Activated CD8-positive, alpha-beta memory T cell treated with anti-CD3 and anti-CD28 coated beads for 1 hour (primary cell): Measurements from ENCODE around the gene PRPF4.
"Not testable (repeated sequence)": the region's sequence is repeated elsewhere in the genome, so short reads cannot be mapped to it uniquely, and the experiment has no call there.

ENCODE experiments used
- DNase-seq, 2 donors: peaks; one replicate each; pipeline ENCODE4 v3.0.0-alpha.2; 2020; ENCODE audit warnings: low read depth in 1 of 2; ENCODE audit errors: extremely low read depth in 1 of 2

PRPF4 gene

DNA sequence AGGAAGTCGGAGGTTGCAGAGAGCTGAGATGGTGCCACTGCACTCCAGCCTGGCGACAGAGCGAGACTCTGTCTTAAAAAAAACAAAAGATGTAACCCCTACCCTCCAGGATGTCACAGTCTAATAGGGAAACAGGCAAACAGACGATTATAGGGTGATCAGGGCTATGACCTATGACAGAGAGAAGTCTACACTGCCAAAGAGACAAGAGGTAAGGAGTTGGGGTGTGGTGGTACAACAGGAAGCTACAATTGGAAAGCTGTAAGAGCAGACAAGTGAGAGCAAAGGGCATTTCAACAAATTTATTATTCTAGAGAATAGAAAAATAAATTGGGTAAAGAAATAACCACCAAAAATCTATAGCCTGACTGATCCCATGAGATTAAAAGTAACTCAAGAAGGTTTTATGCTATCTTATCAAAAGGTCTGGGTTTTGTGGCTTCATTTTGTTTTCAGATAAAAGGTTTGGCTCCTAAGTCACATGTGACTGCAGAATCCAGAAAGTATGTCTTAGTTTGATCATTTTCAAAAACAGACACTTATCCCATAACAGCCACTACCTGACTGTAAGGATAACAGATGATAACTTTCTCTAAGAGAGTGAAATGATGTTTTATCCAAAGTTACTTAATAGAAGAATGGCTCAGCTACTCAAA lies 7.4 kb upstream of the PRPF4 start:
- DNase-seq, result no peak

DNA sequence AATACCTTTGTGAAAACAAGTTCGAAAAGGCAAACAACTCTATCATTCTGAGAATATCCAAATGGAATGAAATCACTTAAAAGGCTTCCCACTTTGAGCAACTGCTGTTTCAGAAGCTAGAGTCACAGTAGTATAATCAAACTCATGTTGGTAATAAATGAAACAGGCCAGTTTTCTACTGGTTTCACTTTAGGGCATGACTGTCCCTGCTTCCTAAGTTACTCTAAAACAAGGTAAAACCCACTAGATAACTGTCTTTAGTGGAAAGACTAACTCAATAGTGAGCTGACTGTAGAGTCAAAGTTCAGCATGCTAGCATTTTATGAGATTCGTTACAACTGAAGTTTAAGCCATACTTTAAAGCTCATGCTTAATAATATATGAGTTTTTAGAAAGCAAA lies 6.1 kb upstream of the PRPF4 start:
- DNase-seq, result no peak

DNA sequence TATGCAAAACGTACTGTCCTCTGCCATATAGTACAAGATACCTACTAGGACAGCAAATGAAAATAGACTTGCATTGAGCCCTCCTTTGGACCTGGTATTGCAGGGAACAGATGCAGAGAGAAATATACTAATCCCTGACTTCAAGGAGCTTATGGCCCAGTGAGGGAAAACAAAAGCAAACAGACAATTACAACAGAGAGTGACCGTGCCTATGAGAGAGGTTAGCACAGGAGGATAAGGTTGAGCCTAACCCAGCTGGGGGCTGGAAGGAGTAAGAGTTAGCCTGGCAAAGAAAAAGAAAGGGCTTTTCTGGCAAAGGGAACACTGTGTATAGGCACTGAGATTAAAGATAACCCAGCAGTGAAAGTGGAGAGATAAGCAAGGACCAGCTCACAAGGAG lies 5.6 kb upstream of the PRPF4 start:
- no peak for DNase-seq

DNA sequence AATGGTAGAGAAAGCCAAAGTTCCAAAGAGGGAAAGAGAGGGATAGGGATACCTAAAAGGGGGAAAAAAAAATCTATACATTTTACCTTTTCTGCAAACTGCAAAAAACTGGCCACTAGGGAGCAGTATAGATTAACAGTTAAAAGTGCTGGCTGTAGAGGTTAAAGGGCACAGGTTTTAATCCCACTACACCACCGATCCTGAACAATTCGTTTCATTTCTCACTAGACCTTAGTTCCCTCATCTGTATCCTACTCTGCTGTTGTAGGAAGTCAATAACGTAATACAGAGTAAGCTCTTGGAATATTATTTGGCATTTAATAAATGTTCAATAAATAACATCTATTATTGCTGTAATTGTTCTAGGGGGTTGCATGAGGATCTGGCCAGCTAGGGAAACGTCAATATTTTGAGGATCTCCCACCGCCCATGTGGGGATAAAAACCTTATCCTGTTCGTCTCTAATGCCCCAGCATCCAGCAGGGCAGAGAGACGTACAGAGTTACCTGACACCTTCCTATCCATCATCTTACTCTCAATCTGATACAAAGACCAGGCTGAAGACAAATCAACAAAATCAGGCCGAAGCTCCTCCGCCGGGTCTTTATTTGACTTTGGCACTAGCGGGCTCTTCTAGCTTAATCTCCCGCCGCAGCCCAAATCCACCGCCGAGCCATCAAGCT lies 843 bp upstream of the PRPF4 start:
- DNase-seq, result no peak

DNA sequence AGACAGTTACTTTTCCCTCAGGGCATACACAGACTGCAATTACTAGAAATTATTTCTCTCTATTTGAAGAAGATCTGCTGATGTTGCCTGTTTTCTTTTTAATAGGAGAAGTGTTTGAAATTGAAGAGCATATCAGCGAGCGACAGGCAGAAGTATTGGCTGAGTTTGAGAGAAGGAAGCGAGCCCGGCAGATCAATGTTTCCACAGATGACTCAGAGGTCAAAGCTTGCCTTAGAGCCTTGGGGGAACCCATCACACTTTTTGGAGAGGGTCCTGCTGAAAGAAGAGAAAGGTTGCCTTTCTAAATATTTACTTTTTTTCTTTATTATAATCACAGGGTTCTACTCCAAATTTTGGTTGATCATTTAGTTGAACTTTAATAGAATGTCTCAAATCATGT lies 3.4 kb downstream of the PRPF4 start:
- no peak for DNase-seq

DNA sequence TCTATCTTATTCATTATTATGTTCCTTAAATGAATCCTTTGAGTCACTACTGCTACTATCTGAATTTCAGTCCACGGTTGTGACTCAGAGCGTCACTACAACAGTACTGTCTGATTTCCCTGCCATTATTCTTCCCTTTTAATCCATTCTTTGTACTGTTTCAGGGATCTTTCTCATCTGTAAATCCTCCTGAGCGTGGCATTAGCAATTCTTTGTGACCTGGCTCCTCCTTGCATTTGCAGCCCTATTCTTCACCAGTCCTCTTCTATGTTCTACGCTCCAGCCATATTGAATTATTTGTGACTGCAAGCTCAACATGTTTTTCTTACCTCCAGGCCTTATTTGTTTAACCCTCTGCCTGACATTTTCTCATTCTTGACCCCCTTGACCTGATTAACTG lies 5.9 kb downstream of the PRPF4 start:
- no peak for DNase-seq

DNA sequence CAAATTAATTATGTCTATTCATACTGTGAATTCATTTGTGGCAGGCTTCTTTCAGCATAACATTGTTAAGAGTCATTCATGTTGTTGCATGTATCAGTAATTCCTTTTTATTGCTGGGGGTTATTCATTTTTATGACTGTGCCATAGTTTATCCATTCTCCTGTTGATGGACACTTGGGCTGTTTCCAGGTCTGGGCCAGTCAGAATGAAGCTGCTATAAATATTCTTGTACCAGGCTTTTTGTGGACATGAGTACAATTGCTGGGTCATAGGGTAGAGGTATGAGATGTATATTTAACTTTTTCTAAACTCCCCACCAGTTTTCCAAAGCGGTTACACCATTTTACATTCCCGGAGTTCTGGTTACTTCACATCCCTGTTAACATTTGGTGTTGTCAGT lies 13.6 kb downstream of the PRPF4 start:
- no peak for DNase-seq

DNA sequence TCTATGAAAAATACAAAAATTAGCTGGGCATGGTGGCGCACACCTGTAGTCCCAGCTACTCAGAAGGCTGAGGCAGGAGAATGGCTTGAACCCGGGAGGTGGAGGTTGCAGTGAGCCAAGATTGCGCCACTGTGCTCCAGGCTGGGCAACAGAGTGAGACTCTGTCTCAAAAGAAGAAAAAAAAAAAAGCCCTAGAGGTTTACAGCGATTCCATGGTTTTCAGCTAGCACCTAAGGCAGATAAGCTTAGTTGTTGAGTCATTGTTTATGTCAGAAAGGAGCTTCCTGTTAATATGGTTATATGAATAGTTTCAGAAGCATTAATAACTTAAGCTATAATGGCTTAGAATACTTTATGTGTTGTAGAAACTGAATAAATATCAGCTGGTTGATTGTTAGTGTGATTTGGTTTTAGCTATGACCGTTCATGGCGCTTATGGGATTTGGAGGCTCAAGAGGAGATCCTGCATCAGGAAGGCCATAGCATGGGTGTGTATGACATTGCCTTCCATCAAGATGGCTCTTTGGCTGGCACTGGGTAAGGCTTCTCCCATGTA lies 14.7 kb downstream of the PRPF4 start:
- no peak for DNase-seq

DNA sequence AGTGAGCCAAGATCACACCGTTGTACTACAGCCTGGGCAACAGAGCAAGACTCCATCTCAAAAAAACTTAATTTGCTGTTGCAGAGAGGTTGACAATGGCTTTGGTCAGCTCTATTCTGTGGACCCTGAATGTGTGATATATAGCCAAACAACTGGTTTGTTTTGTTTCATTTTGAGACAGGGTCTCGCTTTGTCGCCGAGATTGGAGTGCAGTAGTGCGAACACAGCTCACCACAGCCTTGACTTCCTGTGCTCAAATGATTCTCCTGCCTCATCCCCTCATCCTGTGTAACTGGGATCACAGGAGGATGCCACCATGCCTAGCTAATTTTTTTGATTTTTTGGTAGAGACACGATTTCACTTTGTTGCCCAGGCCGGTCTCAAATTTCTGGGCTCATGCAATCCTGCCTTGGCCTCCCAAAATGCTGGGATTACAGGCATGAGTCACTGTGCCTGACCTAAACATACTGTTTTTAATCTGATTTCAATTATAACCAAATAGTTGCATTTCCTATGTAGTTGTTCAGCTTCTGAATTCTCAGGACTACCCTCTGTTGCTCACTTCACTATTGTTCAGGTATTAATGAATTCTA lies 17.9 kb downstream of the PRPF4 start:
- DNase-seq, result no peak

DNA sequence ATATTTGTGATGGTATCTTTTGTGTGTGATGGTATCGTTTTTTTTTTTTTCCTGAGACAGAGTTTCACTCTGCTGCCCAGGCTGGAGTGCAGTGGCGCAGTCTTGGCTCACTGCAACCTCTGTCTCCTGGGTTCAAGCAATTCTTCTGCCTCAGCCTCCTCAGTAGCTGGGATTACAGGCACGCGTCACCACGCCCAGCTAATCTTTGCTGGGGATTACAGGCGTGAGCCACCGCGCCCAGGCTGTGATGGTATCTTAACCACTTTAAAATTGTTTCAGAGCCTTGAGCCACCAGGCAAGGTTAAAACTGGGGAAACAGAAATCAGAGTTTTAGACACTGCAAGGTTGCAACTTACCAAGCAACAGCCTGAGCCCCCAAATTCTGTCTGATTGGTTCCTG lies 20.8 kb downstream of the PRPF4 start:
- not testable (repeated sequence) for DNase-seq

DNA sequence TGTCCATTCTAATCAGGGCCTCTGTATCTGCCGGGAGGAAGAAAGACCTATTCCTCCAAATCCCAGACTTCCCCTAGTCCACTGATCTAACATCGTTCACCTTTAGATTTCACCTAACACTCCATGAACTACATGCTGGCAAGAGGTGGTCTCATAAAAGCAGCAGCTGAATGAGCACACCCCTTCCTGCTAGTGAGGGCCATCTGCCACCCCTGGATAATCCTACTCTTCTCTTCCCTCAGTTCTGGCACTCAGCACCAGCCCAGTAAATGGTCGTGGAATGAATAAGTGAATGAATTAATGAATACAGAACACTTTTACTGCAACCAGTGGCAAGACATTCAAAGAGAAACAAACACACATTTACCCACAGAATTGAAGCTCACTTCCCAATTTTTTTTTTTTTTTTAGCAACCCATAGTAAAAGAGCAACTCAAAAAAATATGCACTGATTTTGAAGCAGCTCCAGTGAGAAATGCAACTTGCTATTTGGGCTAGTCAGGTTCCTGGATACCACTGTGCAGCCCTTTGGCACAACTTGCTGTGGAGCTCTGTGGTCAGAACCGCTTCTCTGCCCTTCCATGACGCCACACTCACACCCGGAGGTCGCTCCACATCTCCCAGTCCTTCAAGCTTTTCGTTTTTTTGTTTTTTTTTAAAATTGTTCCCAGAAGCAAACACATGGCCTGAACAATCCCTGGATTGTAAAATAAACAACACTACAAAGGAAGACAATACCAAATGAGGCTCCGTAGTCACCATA lies 21.5 kb downstream of the PRPF4 start:
- no peak for DNase-seq

DNA sequence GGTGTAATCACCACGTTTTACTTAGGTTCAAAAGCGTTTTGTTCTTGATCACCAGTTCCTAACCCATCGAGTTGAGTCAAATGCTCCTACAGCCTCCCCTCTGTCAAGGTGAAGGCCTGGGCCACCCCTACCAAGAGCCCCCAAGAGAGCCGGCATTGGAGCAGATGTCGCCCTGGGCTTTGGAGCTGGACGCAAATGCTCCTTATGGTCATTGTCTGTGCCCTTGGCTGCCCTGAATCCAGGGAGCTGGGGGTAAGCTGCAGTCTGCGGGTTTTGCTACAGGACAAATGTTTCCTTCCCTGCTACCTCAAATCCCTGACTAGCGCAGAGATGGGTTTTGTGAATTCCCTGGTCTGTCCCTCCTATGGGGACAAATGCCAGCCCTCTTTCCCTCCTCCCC lies 22.9 kb downstream of the PRPF4 start:
- DNase-seq, result no peak

DNA sequence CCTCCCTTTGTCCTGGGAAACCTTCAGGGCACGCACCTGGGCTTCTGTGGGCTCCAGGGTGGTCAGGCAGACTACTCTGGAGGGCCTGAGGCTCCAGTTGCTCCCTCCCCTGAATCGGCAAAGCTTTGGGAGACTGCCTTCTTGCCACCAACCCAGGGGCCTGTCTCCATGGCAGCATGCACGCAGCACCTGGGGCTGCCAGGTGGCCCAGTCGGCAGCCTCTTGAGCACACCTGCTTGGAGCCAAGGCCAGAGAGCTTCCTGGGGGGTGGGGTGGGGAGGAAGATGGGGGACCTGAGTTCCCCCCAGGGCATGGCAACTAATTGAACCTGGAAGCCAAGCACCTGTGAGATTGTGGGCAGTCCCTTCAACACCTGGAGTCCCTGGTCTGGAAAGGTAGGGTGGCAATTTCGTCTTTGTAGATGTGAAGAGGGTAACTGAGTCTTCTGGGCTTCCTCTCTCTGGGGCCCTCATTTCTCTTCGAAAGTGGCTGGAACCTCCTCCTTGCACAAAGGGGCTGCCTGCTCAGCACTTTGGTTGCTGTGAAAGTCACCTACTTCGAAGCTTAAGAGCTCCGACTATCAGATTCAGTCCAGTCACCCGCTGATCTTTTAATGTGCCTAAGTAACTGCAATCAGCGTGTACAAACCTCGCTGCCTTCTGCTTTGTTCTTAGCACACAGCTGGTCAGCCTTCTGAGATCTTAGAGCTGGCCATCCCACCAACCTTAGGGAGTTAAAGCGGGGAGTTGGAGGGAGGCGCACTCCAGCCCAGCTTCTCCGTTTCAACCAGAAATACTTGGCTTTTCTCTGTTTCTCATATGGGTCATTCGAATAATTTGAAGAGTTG lies 23.7 kb downstream of the PRPF4 start:
- DNase-seq, result no peak

DNA sequence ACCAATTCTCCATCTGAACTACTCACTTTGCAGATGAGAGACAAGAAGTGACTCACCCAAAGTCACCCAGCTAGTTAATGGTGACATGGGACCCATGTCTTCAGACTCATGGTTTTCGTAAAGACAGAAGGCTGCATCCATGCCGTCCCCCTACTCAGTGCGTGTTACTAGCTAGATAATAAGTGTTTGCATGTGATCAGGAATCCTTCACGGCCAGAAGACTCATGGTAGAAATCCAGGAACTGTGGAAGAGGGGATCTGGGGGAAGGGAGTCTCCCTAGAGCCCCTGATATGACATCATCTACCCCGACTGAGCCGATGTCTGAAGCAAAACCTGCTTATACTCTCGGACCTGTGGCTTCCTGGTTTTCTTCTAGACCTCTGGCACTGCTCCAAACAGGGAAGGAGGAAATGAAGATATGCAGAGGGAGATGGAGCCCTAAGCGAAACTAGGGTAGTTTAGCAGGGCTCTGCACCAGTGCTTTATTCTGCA lies 24.4 kb downstream of the PRPF4 start:
- no peak for DNase-seq

DNA sequence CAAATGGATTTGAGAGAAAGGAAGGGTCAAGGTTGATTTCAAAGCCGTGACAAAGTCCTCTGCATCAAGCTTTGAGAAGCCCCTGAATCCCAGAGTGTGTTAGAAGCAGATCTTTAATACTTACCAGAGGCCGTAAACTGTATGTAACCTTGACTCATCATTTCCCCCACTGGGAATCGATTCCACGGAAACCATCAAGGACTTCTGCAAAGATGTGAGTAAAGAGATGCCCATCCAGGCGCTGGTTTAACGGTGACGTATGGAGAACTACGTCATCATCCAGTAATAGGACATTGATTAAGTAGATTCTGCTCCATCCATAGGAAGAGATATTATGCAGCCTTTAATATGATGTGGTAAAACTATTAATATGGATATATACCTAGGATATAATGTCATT lies 26.1 kb downstream of the PRPF4 start:
- DNase-seq, result no peak

DNA sequence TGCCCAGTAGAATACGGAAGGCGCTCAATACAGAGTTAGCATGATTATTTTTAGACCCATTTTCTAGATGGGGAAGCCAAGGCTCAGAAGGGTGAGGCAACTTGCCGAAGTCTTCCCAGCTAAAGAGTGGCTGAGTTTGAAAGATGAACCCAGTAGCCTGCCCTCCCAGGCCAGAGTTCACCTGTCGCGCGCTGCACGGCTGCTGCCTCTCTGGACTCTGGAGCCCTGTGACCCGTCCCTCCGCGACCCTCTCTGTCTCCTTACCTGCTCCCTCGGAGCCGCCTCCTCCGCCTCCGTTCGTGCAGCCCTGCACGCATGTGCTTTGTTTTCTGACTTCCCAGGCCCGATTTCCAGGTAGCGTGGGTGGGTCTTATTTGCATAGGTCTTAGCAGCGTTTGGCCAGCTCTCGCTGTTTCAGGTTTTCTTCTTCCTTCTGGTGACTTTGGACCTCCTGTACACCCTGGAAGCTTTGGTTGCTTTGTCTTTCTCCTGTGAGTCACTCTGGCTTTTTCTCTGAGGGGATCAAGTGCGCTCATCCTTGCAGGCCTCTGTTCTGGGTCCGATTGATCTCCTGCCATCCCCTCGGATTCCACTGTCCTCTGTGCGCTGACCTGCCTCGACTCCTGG lies 27.4 kb downstream of the PRPF4 start, which contains the start of gene RNF183:
Gene RNF183, minus strand, starts transcription at position 585 of the 627 bp plus-strand sequence. CDS start 5,192 bp downstream, outside the sequence.
- no peak for DNase-seq

DNA sequence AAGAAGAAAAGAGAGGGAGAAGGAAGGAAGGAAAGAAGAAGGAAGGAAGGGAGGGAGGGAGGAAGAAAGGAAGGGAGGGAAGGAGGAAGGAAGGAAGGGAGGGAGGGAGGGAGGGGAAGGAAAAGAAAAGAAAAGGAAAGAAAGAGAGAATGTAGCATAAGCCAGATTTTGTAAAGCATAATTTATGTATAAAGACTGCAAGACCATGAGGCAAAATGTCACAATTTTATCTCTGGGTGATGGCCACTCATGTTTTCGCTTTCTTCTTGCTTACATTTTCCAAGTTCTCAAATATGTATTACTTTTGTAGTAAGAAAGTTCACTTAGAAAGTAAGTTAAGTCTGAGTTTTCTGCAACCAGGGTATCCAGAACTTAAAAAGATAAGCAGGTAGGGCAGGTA lies 31.1 kb downstream of the PRPF4 start:
- DNase-seq, result no peak

DNA sequence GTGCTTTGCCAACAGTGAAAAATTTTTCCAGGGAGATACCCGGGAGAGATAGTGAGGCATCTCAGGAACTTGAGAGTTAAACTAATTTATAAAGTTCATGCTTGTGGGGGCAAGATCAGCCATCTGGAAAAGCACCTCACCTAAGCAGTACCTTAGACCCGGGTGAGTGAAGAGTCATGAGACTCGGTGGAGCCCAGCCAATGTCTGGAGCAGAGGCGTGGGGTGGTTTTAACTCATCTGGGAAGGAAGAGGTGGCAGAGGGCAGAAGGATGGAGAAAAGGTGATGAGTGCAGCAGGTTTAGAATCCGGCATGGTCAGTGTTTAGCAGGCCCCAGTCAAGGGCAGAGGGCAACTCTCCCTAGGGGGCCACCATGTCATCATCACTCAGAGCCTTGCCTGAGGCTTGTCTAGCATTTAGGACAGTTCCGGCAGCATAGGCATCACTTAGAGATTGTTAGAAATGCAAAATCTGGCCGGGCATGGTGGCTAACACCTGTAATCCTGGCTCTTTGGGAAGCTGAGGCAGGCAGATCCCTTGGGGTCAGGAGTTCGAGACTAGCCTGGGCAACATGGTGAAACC lies 32.0 kb downstream of the PRPF4 start:
- DNase-seq, result no peak

DNA sequence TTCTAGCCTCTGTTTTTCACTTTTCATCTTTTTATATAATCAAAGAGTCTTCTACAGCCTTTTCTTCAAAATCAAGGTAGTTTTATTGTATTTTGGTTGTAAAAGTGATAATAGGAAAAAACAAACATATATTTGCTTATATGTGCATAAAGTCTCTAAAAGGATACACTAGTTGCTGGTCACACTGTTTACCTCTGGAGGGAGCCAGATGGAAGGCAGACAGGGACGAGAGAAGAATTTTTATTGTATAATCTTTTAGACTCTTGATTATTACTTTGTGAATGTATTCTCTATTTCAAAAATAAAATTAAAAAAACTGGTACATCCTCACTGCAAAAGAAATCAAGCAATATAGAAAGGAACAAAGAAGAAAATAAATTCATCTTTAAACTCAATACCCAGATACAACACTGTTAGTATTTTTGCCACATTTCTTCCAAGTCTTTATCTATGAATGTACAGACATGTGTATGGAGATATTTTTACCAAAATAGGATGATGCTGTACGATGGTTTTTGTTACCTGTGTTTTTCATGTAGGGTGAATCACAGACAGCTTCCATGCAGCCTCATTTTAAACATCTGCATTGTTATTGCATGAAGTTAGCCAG lies 33.9 kb downstream of the PRPF4 start:
- no peak for DNase-seq
